ENCODE data around the gene HOXD8. TPM values are rescaled to one million over a fixed set of nuclear protein-coding genes. Genes with fewer than 3 reads are reported as not detected.

The HOXD8 gene
- 12.6 and 13.1 TPM in 2 replicates for total RNA-seq

DNA sequence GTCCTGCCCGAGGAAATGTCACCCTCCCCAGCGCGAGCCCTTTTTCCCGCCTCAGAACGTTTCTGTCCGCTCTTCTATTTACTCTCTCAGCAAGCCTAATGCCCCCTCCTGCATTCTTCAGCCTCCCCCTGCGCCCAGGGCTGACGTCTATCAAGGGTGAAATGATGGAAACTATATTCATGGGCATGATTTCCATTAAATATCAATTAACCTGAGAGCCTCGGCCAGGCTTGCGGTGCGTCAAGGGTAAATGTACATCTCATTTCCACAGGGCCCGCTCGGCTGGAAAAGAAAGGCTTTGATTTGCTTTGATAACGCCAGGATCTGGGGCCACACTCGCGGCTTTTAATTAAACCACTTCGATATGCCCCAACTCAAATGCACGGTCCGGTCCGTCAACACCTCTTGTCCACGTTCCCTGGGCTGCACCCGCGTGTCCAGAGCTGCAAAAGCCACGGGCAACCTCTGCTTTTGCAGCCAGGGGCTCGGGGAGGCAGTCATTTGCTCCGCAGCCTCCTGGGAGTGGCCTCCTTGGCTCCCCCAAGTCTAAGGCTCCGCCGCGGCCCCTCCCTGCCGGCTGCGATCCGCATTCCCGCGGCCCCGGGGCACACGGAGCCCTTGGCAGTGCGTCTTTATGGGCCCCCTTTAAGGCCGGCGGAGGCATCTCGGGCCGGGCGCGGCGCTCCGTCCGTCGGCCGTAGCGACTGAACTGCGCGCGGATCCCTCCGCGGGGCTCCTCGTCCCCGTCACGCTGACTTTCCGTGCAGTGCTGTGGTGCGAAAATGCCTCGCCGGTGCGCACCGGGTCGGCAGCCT is at the start of gene HOXD8:
HOXD8 (plus strand) TSS at position 724 of the 815 bp plus-strand sequence. CDS start 662 bp downstream, outside the sequence.

DNA sequence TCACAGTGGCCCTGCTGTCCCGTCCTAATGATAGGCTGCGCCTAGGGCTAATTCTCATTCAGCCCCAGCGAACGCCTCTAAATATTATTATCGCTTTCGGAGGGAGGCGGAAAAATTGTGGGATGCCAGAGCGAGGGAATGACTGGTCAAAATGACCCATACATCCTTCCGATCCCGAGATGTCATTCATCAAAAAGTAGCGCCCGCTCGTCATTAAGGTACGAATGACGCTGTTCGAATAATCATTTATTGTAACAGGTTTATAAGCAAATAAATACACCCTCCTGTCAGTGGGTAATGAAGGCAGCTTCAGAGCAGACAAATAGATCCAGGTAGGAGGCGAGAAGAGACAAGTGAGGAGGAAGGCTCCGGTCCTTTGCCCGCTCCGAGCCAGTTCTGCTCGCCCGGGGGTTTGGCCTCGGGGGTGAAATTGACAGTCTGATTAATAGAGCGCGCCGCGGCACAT is 45.7 kb upstream of the HOXD8 start, which contains the start of gene EVX2:
EVX2 (minus strand) TSS at position 167 of the 466 bp plus-strand sequence. CDS start 186 bp downstream, outside the sequence.

DNA sequence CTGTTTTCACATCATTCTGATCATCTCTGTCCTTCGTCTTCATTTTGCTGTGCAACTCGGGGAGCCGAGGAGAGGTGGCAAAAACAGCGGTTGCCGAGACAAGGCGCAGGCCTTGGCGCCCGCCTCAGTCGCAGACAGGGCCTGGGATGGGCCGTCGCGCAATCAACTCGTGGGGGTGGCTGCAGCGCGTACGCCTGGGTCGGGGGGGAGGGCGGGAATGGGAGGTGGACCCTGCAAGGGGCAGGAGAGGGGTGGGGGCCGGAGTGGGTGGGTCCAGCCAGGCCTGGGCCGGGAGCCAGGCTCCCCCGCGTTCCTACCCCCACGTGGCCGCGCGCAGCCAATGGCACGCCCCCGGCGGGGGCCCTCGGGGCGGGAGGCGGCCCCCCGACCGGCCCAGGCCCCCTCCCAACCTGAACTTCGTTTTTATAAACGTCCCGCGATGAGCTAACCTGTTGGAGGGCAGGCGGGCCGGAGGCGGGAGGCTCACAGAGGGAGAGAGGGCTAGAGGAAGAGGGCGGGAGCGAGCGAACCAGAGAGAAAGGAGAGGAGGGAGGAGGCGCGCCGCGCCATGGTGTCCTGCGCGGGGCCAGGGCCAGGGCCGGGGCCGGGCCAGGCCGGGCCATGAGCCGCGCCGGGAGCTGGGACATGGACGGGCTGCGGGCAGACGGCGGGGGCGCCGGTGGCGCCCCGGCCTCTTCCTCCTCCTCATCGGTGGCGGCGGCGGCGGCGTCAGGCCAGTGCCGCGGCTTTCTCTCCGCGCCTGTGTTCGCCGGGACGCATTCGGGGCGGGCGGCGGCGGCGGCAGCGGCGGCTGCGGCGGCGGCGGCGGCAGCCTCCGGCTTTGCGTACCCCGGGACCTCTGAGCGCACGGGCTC is 37.0 kb upstream of the HOXD8 start, which contains the start of gene HOXD13:
HOXD13 (plus strand) TSS at position 452 of the 875 bp plus-strand sequence; CDS start at position 622, 170 bp downstream.

DNA sequence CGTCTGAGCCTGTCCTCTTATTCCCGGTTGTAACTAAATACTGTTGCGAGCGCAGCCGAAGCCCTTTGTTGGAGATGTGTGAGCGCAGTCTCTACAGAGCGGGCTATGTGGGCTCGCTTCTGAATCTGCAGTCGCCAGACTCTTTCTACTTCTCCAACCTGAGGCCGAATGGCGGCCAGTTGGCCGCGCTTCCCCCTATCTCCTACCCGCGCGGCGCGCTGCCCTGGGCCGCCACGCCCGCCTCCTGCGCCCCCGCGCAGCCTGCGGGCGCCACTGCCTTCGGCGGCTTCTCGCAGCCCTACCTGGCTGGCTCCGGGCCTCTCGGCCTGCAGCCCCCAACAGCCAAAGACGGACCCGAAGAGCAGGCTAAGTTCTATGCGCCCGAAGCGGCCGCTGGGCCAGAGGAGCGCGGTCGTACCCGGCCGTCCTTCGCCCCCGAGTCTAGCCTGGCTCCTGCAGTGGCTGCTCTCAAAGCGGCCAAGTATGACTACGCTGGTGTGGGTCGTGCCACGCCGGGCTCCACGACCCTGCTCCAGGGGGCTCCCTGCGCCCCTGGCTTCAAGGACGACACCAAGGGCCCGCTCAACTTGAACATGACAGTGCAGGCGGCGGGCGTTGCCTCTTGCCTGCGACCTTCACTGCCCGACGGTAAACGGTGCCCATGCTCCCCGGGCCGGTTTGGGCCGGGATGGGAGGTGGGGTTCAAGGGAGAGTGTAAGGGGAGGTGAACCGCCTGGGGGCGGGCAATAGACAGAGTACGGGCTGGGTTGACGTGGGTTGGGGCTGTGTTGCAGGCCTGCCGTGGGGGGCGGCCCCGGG is 29.6 kb upstream of the HOXD8 start, which contains the start of gene HOXD12:
HOXD12 (plus strand) TSS at position 68 of the 819 bp plus-strand sequence; CDS start at position 75, 7 bp downstream.

DNA sequence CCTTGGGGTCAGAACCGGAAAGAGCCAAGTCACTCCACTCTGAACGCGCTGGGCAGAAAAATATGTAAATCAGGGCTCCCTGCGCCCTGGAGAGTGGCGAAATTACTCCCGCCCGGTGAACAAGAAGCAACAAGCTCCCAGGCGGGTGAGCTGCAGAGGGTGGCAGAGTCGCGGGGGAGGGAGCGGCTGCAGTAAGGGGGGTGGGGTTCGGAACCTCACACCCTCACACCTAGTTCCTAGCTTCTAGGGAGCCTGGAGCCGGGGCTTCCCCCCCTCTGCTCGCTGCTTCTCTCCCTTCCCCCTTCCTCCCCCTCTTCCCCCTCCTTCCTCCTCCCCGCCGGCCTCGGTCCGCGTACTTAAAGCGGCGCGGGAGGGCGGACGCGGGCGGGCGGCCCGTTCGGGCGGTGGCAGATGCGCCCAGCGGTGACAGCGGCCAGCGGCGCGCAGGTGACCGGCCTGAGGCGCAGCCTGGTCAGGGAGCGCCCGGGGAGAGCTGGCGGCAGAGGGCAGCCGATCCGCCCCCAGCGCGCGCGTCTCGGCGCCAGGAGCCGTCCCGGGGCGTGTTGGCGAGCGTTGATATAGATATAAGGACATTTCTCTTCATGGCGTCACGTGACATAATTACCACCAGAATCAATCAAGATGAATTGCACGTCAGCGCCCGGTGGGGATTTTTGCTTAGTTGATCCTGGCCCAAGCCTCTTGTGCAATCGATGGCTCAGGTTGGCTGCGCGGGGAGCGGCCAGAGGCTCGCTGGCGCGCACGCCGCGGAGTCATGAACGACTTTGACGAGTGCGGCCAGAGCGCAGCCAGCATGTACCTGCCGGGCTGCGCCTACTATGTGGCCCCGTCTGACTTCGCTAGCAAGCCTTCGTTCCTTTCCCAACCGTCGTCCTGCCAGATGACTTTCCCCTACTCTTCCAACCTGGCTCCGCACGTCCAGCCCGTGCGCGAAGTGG is 22.6 kb upstream of the HOXD8 start, which contains the start of gene HOXD11:
HOXD11 (plus strand) TSS at position 700 of the 959 bp plus-strand sequence; CDS start at position 776, 76 bp downstream.

DNA sequence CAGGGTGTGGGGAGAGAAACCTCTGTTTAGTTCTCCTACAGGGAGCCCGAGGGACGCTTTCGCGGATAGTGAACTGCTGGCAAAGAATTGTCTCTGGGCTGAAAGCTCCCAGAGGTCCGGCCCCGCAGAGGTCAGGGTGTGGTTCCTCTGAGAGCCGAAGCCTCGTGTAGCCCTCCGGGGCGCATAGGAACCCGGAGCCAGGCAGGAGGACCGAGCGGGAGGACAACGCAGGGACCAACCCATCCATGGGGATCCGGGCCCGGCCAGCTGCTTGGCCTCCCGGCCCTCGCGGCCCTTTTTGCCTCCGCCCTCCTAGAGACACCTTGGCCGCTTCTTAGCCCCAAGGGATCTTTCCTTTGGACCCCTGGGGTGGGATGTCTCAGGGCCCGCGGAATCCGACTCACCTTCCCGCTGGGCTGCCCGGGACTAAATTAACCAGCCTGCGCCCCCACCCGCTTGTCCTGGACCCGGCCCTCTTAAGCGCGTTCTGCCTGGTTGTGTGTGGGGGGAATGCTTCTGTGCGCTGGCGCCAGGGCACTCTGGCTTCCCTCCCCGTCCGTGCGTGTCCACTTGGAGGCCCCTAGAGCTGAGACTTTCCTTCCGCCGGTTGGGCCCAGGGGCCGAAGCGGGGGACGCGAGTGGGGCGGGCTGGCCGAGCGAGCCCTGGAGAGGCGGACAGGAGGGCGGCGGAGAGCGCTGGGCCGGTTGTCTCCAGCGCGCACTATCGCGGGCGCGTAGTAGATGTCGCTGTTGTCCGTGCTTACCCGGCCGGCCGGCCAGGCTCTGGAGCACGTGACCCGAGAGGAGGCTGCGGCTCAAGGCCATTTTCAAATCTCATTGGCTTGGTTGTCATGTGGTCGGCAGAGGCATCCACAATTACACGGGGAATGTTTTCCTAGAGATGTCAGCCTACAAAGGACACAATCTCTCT is 13.4 kb upstream of the HOXD8 start, which contains the start of gene HOXD10:
HOXD10 (plus strand) TSS at position 896 of the 931 bp plus-strand sequence. CDS start 56 bp downstream, outside the sequence.

DNA sequence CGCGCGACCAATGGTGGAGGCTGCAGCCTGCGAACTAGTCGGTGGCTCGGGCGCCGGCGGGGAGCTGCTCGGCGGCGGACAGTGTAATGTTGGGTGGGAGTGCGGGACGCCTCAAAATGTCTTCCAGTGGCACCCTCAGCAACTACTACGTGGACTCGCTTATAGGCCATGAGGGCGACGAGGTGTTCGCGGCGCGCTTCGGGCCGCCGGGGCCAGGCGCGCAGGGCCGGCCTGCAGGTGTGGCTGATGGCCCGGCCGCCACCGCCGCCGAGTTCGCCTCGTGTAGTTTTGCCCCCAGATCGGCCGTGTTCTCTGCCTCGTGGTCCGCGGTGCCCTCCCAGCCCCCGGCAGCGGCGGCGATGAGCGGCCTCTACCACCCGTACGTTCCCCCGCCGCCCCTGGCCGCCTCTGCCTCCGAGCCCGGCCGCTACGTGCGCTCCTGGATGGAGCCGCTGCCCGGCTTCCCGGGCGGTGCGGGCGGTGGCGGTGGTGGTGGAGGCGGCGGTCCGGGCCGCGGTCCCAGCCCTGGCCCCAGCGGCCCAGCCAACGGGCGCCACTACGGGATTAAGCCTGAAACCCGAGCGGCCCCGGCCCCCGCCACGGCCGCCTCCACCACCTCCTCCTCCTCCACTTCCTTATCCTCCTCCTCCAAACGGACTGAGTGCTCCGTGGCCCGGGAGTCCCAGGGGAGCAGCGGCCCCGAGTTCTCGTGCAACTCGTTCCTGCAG is 6.7 kb upstream of the HOXD8 start, which contains the start of gene HOXD9:
HOXD9 (plus strand) TSS at position 37 of the 728 bp plus-strand sequence; CDS start at position 87, 50 bp downstream.

DNA sequence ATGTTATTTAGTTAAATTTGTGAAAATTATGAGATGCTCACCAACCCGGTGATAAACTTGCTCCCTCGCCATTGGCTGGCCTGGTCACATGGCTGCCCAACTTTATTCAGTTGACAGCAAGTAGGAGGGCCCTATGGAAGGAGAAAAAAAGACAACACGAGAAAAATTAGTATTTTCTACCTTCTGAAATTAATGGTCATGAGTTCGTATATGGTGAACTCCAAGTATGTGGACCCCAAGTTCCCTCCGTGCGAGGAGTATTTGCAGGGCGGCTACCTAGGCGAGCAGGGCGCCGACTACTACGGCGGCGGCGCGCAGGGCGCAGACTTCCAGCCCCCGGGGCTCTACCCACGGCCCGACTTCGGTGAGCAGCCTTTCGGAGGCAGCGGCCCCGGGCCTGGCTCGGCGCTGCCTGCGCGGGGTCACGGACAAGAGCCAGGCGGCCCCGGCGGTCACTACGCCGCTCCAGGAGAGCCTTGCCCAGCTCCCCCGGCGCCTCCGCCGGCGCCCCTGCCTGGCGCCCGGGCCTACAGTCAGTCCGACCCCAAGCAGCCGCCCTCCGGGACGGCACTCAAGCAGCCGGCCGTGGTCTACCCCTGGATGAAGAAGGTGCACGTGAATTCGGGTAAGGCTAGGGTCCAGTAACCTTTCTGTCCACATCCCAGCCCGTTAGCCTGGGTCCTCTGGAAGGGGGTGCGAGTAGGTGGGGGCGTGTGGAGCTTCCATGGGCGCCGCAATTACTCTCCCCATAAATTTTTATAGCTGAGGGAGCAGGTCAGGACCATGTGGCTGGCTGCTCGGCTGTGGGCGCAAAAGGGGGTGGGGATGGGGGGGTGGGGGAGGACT is 22.2 kb downstream of the HOXD8 start, which contains the start of gene HOXD4:
HOXD4 (plus strand) TSS at position 109 of the 846 bp plus-strand sequence; CDS start at position 193, 84 bp downstream.

DNA sequence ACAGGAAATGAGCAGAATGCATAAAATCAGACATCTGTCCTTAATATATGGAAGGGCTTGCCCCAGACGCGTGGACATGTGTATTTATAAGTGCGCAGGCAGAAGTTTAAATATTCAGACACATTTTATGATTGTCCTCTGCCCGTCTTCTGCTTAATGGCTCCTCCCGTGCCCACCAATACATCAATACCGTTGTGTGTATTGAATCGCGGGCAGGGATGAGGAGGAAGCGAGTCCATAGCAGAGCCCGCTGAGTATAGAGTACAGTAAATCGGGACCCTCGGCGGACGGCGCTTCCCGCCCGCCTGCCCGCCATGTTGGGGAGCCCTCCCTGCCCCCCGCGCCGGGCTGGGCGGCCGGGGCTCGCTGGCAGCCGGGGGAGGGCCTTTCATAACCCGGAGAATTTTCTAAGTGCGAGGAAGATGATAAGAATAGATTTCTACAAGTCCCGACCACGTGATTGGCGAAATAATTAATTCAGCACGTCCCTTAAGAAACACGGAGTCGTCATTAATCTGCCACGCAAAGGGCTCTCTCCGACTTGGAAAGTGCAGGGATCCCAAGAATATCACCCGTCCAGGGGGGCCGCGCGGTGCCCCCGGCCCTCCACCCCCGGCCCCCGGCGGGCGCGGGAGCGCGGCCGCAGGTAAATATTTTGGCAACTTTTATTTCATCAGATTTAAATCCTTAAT is 27.4 kb downstream of the HOXD8 start, which contains the start of gene HOXD3:
HOXD3 (plus strand) TSS at position 501 of the 692 bp plus-strand sequence. CDS start 11,808 bp downstream, outside the sequence.

Other genes starting within 250 kb of the HOXD8 start
- gene LNPK, start 127.4 kb upstream of the HOXD8 start, total RNA-seq, result 3.9 and 10.6 TPM in 2 replicates
- gene EVX2, start 45.7 kb upstream of the HOXD8 start, total RNA-seq, result not detected in 2 replicates
- not detected in 2 replicates for gene HOXD13, start 37.0 kb upstream of the HOXD8 start, total RNA-seq
- gene HOXD12, start 29.9 kb upstream of the HOXD8 start, total RNA-seq, result not detected in 2 replicates
- not detected in 2 replicates for gene HOXD11, start 22.4 kb upstream of the HOXD8 start, total RNA-seq
- gene HOXD10, start 12.9 kb upstream of the HOXD8 start, total RNA-seq, result 0.49 and 3.3 TPM in 2 replicates
- gene HOXD9, start 7.0 kb upstream of the HOXD8 start, total RNA-seq, result 6.8 and 10.7 TPM in 2 replicates
- gene HOXD4, start 21.8 kb downstream of the HOXD8 start, total RNA-seq, result 2.1 and 8.0 TPM in 2 replicates
- 7.6 and 16.0 TPM in 2 replicates for gene HOXD3, start 27.6 kb downstream of the HOXD8 start, total RNA-seq
- 8.1 and 8.9 TPM in 2 replicates for gene HOXD1, start 59.0 kb downstream of the HOXD8 start, total RNA-seq
- 14.6 and 25.1 TPM in 2 replicates for gene MTX2, start 139.7 kb downstream of the HOXD8 start, total RNA-seq

All from bladder microvascular endothelial cell (primary cell).